KMS-11 (cell line): ENCODE data around the gene ZFYVE28.
"Not testable (repeated sequence)": the region's sequence is repeated elsewhere in the genome, so short reads cannot be mapped to it uniquely, and the experiment has no call there.

ENCODE experiments used
- H2AFZ ChIP-seq: fragments of 200-600 bp; sonication (generic); 2 replicates; pipeline ENCODE4 v1.6.1; 2016; ENCODE audit warnings: antibody characterized with exemption, mixed run types, low read depth
- H3K27ac ChIP-seq: fragments of 200-600 bp; sonication (generic); 2 replicates; pipeline ENCODE4 v1.6.1; 2016; ENCODE audit warnings: mild to moderate bottlenecking, mixed run types
- H3K27me3 ChIP-seq: fragments of 200-600 bp; sonication (generic); 2 replicates; pipeline ENCODE4 v1.6.1; 2017; ENCODE audit warnings: mild to moderate bottlenecking, low read depth, mixed run types, moderate library complexity; ENCODE audit not compliant: insufficient read depth
- H3K36me3 ChIP-seq: fragments of 200-600 bp; sonication (generic); 2 replicates; pipeline ENCODE4 v1.6.1; 2017; ENCODE audit warnings: mild to moderate bottlenecking, mixed run types; ENCODE audit not compliant: insufficient read depth
- H3K4me1 ChIP-seq: fragments of 200-600 bp; sonication (generic); 2 replicates; pipeline ENCODE4 v1.6.1; 2016; ENCODE audit warnings: mild to moderate bottlenecking, low read depth, mixed run types; ENCODE audit not compliant: poor library complexity, severe bottlenecking
- H3K4me2 ChIP-seq: fragments of 200-600 bp; sonication (generic); 2 replicates; pipeline ENCODE4 v1.7.0; 2016; ENCODE audit warnings: mild to moderate bottlenecking, mixed run types
- H3K4me3 ChIP-seq: fragments of 200-600 bp; sonication (generic); IDR thresholded peaks from 2 replicates; pipeline ENCODE4 v1.6.1; 2017; ENCODE audit warnings: low read depth, low read length, mixed read lengths; ENCODE audit not compliant: insufficient read depth
- H3K79me2 ChIP-seq: fragments of 200-600 bp; sonication (generic); 2 replicates; pipeline ENCODE4 v1.6.1; 2016; ENCODE audit warnings: low read depth, mixed run types; ENCODE audit not compliant: insufficient read depth
- H3K9ac ChIP-seq: fragments of 200-600 bp; sonication (generic); 2 replicates; pipeline ENCODE4 v1.6.1; 2016; ENCODE audit warnings: mild to moderate bottlenecking, mixed run types
- H4K20me1 ChIP-seq: fragments of 200-600 bp; sonication (generic); 2 replicates; pipeline ENCODE4 v1.6.1; 2016; ENCODE audit warnings: mild to moderate bottlenecking, mixed run types; ENCODE audit not compliant: insufficient read depth
- CTCF ChIP-seq: fragments of 200-600 bp; sonication (generic); conservative IDR thresholded peaks from 2 replicates; pipeline ENCODE4 v1.6.1; 2017; ENCODE audit warnings: low read depth, mild to moderate bottlenecking, antibody characterized with exemption, low read length, moderate library complexity, mixed read lengths

The ZFYVE28 gene

DNA sequence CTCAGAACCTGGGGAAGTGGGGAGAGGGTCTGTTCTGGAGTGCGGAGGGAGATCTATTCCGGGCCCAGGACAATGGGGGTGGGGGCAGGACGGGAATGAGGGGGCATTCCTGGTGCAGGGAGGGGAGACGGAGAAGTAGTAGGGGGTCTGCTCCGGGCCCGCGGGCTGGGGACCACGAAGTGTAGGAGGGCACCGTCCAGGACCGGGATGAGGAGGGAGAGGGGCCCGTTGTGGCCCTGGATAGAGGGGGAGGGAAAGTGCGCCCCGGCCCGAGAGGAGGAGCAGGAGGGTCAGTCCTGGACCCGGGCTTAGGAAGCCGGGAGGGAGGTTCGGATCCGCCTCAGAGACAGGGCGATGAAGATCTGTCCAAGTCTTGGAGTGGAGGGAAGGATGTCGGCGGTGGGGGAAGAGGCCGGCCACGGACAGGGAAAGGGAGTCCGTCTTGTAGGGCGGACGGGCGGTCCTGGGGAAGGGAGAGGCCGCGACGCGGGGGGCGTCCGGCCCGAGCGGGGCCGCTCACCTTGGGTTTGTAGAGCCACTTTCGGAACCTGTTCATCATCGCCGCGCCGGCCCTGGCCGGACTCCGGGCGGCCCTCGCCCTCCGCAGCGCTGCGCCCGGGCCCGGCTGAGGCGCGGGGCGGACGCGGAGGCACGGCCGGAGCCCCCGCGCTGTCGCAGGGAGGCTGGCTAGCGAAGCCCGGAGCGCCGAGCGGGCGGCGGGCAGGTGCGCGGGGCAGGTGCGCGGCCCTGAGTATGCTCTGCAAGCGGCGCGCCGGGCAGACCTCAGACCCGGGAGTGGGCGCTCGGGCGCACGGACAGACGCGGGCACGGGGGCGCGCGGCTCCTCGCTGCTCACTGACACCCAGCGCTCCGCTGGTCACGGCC lies at the start of gene ZFYVE28:
Gene ZFYVE28, minus strand, starts transcription at position 881 of the 885 bp plus-strand sequence. Its CDS starts 322 bp downstream, at position 559.
- Histone ChIP-seq H3K9ac (peak within 1 kb of the TSS; percentile 39; the same call in 1 of the 2 replicates), H3K36me3 (no peaks in the 10 kb centered on the region), H4K20me1 (no peaks in the 10 kb centered on the region), H3K4me1 (peaks cover 17% of the 10 kb centered on the region), H3K27me3 (peaks cover 8% of the 10 kb centered on the region; the same call in 1 of the 2 replicates), H2AFZ (peak within 1 kb of the TSS; percentile 34), H3K4me2 (peak within 1 kb of the TSS; percentile 60), H3K79me2 (no peaks in the 10 kb centered on the region), H3K4me3 (no peak within 1 kb of the TSS), H3K27ac (no peak within 1 kb of the TSS)
- TF ChIP-seq CTCF = no peak

GRCh38 chr4:2465544-2465943 lies 47.1 kb upstream of the ZFYVE28 start:
- H3K9ac ChIP-seq, H3K27me3 ChIP-seq, H3K4me3 ChIP-seq, H3K4me1 ChIP-seq, H3K4me2 ChIP-seq, H3K36me3 ChIP-seq, H4K20me1 ChIP-seq, H2AFZ ChIP-seq, H3K27ac ChIP-seq: not testable (repeated sequence)
- H3K79me2 ChIP-seq = peaks cover 23% of the 10 kb centered on the region

- no peak overlapping the region for H2AFZ ChIP-seq
- no peak overlapping the region for H3K9ac ChIP-seq
- no peak for TF ChIP-seq CTCF
- H3K4me3 ChIP-seq = no peak overlapping the region
- H3K27ac ChIP-seq = no peak overlapping the region
- peaks cover 3% of the 10 kb centered on the region; the same call in 1 of the 2 replicates for H4K20me1 ChIP-seq
- H3K36me3 ChIP-seq = no peaks in the 10 kb centered on the region
- no peaks in the 10 kb centered on the region for H3K27me3 ChIP-seq
- no peak overlapping the region for H3K4me2 ChIP-seq
- H3K79me2 ChIP-seq = peaks cover 18% of the 10 kb centered on the region
- H3K4me1 ChIP-seq = no peaks in the 10 kb centered on the region
These were observed 46.6 kb upstream of the ZFYVE28 start for GRCh38 chr4:2465032-2465431.

DNA sequence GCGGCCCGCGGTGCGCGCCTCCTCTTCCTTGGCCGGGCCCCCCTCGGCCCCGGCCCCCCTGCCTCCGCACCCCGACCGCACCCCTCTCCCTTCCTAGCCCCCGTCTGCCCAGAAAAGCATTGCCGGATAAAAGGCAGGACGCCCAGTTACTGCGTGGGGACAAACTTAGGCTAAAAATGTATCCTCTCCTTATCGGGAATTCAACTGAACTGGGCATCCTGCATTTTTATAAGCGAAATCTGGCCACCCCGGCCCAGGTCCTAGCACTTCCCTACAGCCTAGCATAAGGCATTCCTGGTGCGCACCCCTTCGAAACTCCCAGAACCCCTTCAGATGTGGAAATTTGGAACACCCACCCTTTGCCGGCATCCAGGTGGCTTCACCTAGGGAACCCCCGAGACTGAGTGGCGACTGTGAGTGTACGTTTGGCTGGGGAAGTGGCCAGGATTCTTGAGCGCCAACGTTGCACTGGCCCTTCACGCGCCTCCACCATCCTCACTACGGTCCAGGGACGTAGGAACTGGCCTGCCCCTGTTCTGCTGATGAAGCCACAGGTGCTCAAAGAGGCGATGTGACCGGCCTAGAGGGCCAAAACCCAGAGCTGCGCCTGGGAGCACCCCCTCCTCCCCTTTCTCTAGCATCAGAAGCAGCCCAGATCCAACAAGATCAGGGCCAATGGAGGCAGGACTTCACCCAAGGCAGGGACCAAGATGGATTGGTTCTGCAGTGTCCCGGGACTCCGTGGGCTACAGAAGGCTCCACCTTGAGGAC lies 44.7 kb upstream of the ZFYVE28 start:
- no peaks in the 10 kb centered on the region for H4K20me1 ChIP-seq
- no peak overlapping the region for H3K4me3 ChIP-seq
- no peak for TF ChIP-seq CTCF
- H3K27ac ChIP-seq = no peak overlapping the region
- no peak overlapping the region for H2AFZ ChIP-seq
- H3K9ac ChIP-seq = no peak overlapping the region
- no peaks in the 10 kb centered on the region for H3K27me3 ChIP-seq
- no peaks in the 10 kb centered on the region for H3K4me1 ChIP-seq
- no peak overlapping the region; the same call in 1 of the 2 replicates for H3K4me2 ChIP-seq
- peaks cover 7% of the 10 kb centered on the region for H3K79me2 ChIP-seq
- no peaks in the 10 kb centered on the region for H3K36me3 ChIP-seq
